CD4-positive, CD25-positive, alpha-beta regulatory T cell (primary cell): ENCODE measurements around the gene CLIP4. TPM values are rescaled to one million over a fixed set of nuclear protein-coding genes. Genes with fewer than 3 reads are reported as not detected.
A peak's percentile ranks its signal among the peaks of the same experiment; 100 is the strongest.

Experiments
- ATAC-seq, 2 donors: fragments of 150-1000 bp; cut with Tn5 transposase; one replicate each; pipeline ENCODE4 v1.10.0; 2021; ENCODE audit warnings: low read depth in 2 of 2, moderate number of reproducible peaks in 2 of 2, moderate library complexity in 1 of 2
- DNase-seq, 3 donors: peaks; one replicate each; pipeline versions ENCODE4 v3.0.0 to v3.0.0-alpha.2; 2012 to 2022; ENCODE audit warnings: mixed read lengths in 1 of 3
- H3K27ac ChIP-seq: one replicate; pipeline ENCODE4 v1.7.0; 2013; ENCODE audit warnings: mild to moderate bottlenecking, low read length; ENCODE audit not compliant: insufficient read depth, poor library complexity, severe bottlenecking
- H3K27me3 ChIP-seq: one replicate; pipeline ENCODE4 v1.7.0; 2013; ENCODE audit warnings: low read length; ENCODE audit not compliant: control insufficient read depth, insufficient read depth
- H3K36me3 ChIP-seq: one replicate; pipeline ENCODE4 v1.7.0; 2013; ENCODE audit warnings: mild to moderate bottlenecking, low read length, moderate library complexity; ENCODE audit not compliant: control insufficient read depth, insufficient read depth
- H3K4me1 ChIP-seq: 2 replicates; pipeline ENCODE4 v1.7.0; 2013; ENCODE audit warnings: mild to moderate bottlenecking, low read length; ENCODE audit not compliant: insufficient read depth, control insufficient read depth, poor library complexity, severe bottlenecking
- H3K4me3 ChIP-seq: one replicate; pipeline ENCODE4 v1.7.0; 2013; ENCODE audit warnings: low read depth, mild to moderate bottlenecking, low read length, moderate library complexity
- H3K9me3 ChIP-seq, 2 experiments: 1 replicate in 1 of 2; 2 replicates in 1 of 2; pipeline ENCODE4 v1.7.0; 2013; ENCODE audit warnings: low read length in 2 of 2, mild to moderate bottlenecking in 1 of 2, moderate library complexity in 1 of 2; ENCODE audit not compliant: control insufficient read depth in 2 of 2
- H3K27ac Mint-ChIP-seq, 3 donors: one replicate each; pipeline ENCODE4 v1.8.0; 2020 to 2022; ENCODE audit warnings: mild to moderate bottlenecking in 3 of 3, mixed read lengths in 3 of 3, moderate library complexity in 2 of 3
- H3K27me3 Mint-ChIP-seq: one replicate; pipeline ENCODE4 v1.8.0; 2022; ENCODE audit warnings: mild to moderate bottlenecking, mixed read lengths
- H3K36me3 Mint-ChIP-seq: one replicate; pipeline ENCODE4 v1.8.0; 2020; ENCODE audit warnings: mixed read lengths
- H3K4me1 Mint-ChIP-seq, 4 donors: one replicate each; pipeline ENCODE4 v1.8.0; 2020 to 2022; ENCODE audit warnings: mixed read lengths in 4 of 4, mild to moderate bottlenecking in 1 of 4
- H3K4me3 Mint-ChIP-seq, 4 donors: one replicate each; pipeline ENCODE4 v1.8.0; 2020 to 2022; ENCODE audit warnings: mild to moderate bottlenecking in 4 of 4, mixed read lengths in 4 of 4, moderate library complexity in 3 of 4
- H3K9me3 Mint-ChIP-seq, 7 donors: one replicate each; pipeline ENCODE4 v1.8.0; 2020 to 2022; ENCODE audit warnings: mixed read lengths in 7 of 7, mild to moderate bottlenecking in 3 of 7, moderate library complexity in 2 of 7
- polyA plus RNA-seq, 4 donors: library from polyadenylated mRNA; unstranded; fragments of 300-500 nt; fragmentation: Illumina TruSeq; gene quantifications; one replicate each; pipeline ENCODE4 v1.2.3, GENCODE V29; 2021
- total RNA-seq: library from RNA; stranded (reverse); gene quantifications from one replicate; pipeline ENCODE4 v1.2.3, GENCODE V29; 2022

The CLIP4 gene
- total and polyA plus RNA-seq, 5 donors from 2014 or later: 13.5 to 37.7 (median 17.3) TPM

DNA sequence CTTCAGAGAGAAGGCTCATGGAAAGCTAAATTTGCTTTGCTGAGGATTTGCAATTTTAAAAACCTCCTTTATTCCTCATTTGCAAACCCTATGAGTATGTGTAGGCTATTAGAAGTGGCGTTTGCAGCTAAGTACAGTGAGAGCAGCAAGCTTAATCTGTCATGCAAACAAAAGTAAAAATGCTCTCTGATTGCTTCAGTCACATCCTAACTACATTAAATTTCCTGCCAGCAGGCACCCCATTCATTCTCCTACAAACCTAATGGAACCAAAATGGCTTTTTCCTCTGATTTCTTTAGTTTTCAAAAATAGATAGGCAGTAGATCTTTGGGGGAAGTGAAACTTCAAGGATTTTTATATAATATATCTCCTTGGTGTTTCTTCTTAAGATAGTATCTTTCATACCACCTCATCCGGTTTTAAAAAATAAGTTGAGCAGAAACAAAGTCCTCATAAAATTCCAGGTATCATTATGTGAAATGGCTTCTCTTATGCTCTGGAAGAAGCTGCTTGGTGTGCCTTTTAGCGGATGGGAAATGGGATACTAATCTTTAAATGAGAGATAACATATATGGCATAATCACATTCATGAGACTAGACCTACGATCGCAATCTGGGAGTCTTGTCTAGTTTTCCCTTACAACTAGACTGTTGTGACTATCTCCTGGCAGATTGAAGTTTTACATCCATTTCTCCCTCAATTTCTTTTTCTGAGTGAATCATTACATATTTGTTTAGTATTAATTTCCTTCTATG lies 49.1 kb downstream of the CLIP4 start:
- Mint-ChIP-seq H3K27me3 (no peaks in the 10 kb centered on the region), H3K9me3 (no peaks in the 10 kb centered on the region), H3K27ac (peak overlapping the region in 1 of 3 donors; percentile 43), H3K36me3 (peaks cover 32% of the 10 kb centered on the region), H3K4me3 (no peak overlapping the region), H3K4me1 (peaks cover 0 to 7% (median under 1%) of the 10 kb centered on the region in 4 donors)
- no peaks in the 10 kb centered on the region for H3K9me3 ChIP-seq
- no peaks in the 10 kb centered on the region for H3K4me1 ChIP-seq
- ATAC-seq (no peak), DNase-seq (no peak)
- H3K27me3 ChIP-seq: no peaks in the 10 kb centered on the region
- H3K36me3 ChIP-seq: peaks cover 37% of the 10 kb centered on the region
- H3K4me3 ChIP-seq: no peak overlapping the region
- no peak overlapping the region for H3K27ac ChIP-seq

GRCh38 chr2:29165362-29166241 lies 50.4 kb downstream of the CLIP4 start:
- no peak for ATAC-seq
- no peaks in the 10 kb centered on the region for H3K9me3 ChIP-seq
- peak overlapping the region in 2 of 3 donors; percentile 44 to 50 for H3K27ac Mint-ChIP-seq
- no peaks in the 10 kb centered on the region for H3K9me3 Mint-ChIP-seq
- no peak overlapping the region for H3K27ac ChIP-seq
- peaks cover 0 to 7% (median under 1%) of the 10 kb centered on the region in 4 donors for H3K4me1 Mint-ChIP-seq
- H3K36me3 ChIP-seq: peaks cover 27% of the 10 kb centered on the region
- H3K4me1 ChIP-seq: no peaks in the 10 kb centered on the region
- no peak overlapping the region for H3K4me3 ChIP-seq
- no peaks in the 10 kb centered on the region for H3K27me3 Mint-ChIP-seq
- H3K36me3 Mint-ChIP-seq: peaks cover 36% of the 10 kb centered on the region
- no peak for DNase-seq
- no peaks in the 10 kb centered on the region for H3K27me3 ChIP-seq
- no peak overlapping the region for H3K4me3 Mint-ChIP-seq

DNA sequence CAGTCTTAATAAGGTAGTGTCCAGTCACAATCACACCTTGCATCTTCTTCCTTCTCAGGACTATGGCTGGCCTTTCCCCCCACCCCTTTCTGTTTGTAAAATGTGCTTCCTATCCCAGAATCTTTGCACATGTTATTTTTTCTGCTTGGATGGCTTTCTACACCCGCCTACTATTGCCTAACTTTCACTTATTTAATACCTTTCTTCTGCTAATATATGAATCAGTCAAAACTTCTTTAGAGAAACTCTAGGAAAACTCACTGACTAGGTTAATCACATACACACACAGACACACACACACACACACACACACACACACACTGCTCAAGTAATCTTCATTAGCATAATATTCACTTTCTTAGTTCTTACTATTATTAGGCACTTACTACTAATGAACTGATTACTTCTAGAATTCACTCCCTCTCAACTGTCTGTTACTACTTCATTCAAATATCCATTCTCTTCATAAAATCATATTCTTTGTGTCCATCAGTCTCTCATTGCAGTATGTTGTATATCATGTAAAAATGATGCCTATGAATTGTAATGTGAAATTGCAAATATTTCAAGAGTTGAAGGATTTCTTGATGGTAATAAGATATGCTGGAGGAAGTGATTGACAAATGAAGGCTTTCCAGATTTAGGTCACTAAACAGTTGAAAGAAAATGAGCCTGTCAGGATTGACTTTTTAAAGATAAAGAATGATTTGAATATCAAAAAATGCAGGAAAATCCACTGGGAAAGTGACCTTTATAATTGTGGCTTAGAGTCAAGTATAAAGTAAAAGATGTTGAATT lies 51.2 kb downstream of the CLIP4 start:
- Histone ChIP-seq H3K27ac (no peak overlapping the region), H3K36me3 (peaks cover 24% of the 10 kb centered on the region), H3K4me3 (no peak overlapping the region), H3K4me1 (no peaks in the 10 kb centered on the region), H3K9me3 (no peaks in the 10 kb centered on the region), H3K27me3 (no peaks in the 10 kb centered on the region)
- no peak for ATAC-seq
- Mint-ChIP-seq H3K36me3 (peaks cover 30% of the 10 kb centered on the region), H3K27ac (peak overlapping the region in 1 of 3 donors; percentile 50), H3K4me1 (peaks cover 0 to 7% (median 2%) of the 10 kb centered on the region in 4 donors), H3K9me3 (no peaks in the 10 kb centered on the region), H3K4me3 (no peak overlapping the region), H3K27me3 (no peaks in the 10 kb centered on the region)
- DNase-seq: no peak

GRCh38 chr2:29174937-29175336 lies 59.7 kb downstream of the CLIP4 start:
- H3K27me3 Mint-ChIP-seq: no peaks in the 10 kb centered on the region
- DNase-seq (no peak), ATAC-seq (no peak)
- H3K27ac Mint-ChIP-seq: no peak overlapping the region
- Histone ChIP-seq H3K27ac (no peak overlapping the region), H3K9me3 (no peaks in the 10 kb centered on the region), H3K27me3 (no peaks in the 10 kb centered on the region), H3K4me1 (no peaks in the 10 kb centered on the region), H3K36me3 (peaks cover 27% of the 10 kb centered on the region), H3K4me3 (no peak overlapping the region)
- H3K4me3 Mint-ChIP-seq: no peak overlapping the region
- peaks cover 21% of the 10 kb centered on the region for H3K36me3 Mint-ChIP-seq
- H3K4me1 Mint-ChIP-seq: peaks cover 0 to 4% (median 2%) of the 10 kb centered on the region in 4 donors
- H3K9me3 Mint-ChIP-seq: no peaks in the 10 kb centered on the region

DNA sequence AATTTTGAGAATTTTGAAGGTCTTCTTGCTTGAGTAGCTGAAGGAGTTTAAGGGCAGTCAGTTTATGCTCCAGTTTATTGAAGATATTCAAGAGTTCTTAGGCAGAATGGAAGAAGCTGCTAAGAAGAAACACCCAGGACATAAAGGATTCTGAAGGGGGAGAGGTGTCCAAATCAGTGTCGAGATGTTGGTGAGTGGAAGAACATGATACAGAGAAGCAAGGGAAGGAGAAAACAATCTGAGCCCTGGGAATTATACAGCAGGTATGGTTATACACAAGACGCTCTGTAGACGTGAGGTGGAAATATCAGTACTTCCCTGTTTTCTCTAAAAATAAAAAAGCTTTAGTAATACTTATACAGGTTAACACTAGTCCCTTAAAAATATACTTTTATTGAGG lies 60.1 kb downstream of the CLIP4 start:
- Histone ChIP-seq H3K9me3 (no peaks in the 10 kb centered on the region), H3K27me3 (no peaks in the 10 kb centered on the region), H3K36me3 (peaks cover 30% of the 10 kb centered on the region), H3K4me1 (no peaks in the 10 kb centered on the region), H3K4me3 (no peak overlapping the region), H3K27ac (no peak overlapping the region)
- Mint-ChIP-seq H3K4me1 (peaks cover 0 to 5% (median 2%) of the 10 kb centered on the region in 4 donors), H3K27ac (no peak overlapping the region), H3K9me3 (no peaks in the 10 kb centered on the region), H3K36me3 (peaks cover 22% of the 10 kb centered on the region), H3K27me3 (no peaks in the 10 kb centered on the region), H3K4me3 (no peak overlapping the region)
- ATAC-seq: no peak
- DNase-seq: no peak

DNA sequence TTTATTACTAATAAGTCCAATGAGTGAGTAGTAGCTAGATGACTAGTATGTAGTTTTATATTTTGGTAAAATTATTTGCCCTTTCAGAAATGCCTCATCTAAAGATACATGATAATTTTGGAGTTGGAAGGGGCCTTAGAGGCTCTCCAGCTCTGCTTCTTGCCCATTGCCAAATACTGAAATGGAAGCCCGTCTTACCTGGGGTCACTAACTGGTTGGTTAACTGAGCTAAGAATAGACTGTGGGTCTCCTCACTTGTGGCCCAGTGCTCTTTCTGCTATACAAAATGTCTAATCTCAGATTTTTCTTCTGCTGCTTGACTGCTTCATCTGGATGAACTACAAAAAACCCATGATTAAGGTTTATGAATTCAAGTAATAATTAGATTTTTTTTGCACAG lies 67.1 kb downstream of the CLIP4 start:
- Mint-ChIP-seq H3K36me3 (peaks cover 22% of the 10 kb centered on the region), H3K27ac (no peak overlapping the region), H3K4me1 (peaks cover 0 to 4% (median 1%) of the 10 kb centered on the region in 4 donors), H3K9me3 (peaks cover 0 to under 1% (median 0%) of the 10 kb centered on the region in 7 donors), H3K27me3 (no peaks in the 10 kb centered on the region), H3K4me3 (no peak overlapping the region)
- no peaks in the 10 kb centered on the region for H3K4me1 ChIP-seq
- H3K27me3 ChIP-seq: no peaks in the 10 kb centered on the region
- H3K9me3 ChIP-seq: no peaks in the 10 kb centered on the region
- DNase-seq: no peak
- no peak for ATAC-seq
- H3K36me3 ChIP-seq: peaks cover 29% of the 10 kb centered on the region
- no peak overlapping the region for H3K27ac ChIP-seq
- H3K4me3 ChIP-seq: no peak overlapping the region

GRCh38 chr2:29182920-29183319 lies 67.7 kb downstream of the CLIP4 start:
- ATAC-seq (no peak), DNase-seq (no peak)
- no peak overlapping the region for H3K4me3 ChIP-seq
- H3K27me3 ChIP-seq: no peaks in the 10 kb centered on the region
- H3K36me3 ChIP-seq: peaks cover 29% of the 10 kb centered on the region
- no peaks in the 10 kb centered on the region for H3K27me3 Mint-ChIP-seq
- H3K4me1 ChIP-seq: no peaks in the 10 kb centered on the region
- peaks cover 0 to 4% (median 1%) of the 10 kb centered on the region in 4 donors for H3K4me1 Mint-ChIP-seq
- H3K9me3 Mint-ChIP-seq: peaks cover 0 to 5% (median 0%) of the 10 kb centered on the region in 7 donors
- no peak overlapping the region for H3K27ac Mint-ChIP-seq
- H3K27ac ChIP-seq: no peak overlapping the region
- H3K9me3 ChIP-seq: no peaks in the 10 kb centered on the region
- H3K36me3 Mint-ChIP-seq: peaks cover 28% of the 10 kb centered on the region
- H3K4me3 Mint-ChIP-seq: no peak overlapping the region
